Coronary artery (tissue), 2 donors: ENCODE measurements around the gene YES1.

Experiments
- DNase-seq: peaks from one replicate; pipeline ENCODE4 v3.0.0-alpha.2; 2017; ENCODE audit warnings: low spot score
- H3K27ac ChIP-seq, 2 donors: fragments of 200-600 bp; sonication (generic); one replicate each; pipeline ENCODE4 v1.5.1; 2016 to 2019
- H3K4me3 ChIP-seq: fragments of 200-600 bp; sonication (generic); 2 replicates; pipeline ENCODE4 v1.5.1; 2016; ENCODE audit warnings: mild to moderate bottlenecking, moderate library complexity
- CTCF ChIP-seq: fragments of 200-600 bp; sonication (generic); IDR thresholded peaks from one replicate; pipeline ENCODE4 v1.5.1; 2019; ENCODE audit warnings: antibody characterized with exemption

YES1 gene

GRCh38 chr18:703213-703967, 108.7 kb downstream of the YES1 start:
- H3K4me3 ChIP-seq = no peak overlapping the region
- H3K27ac ChIP-seq = no peak overlapping the region
- TF ChIP-seq CTCF = no peak
- DNase-seq = no peak

DNA sequence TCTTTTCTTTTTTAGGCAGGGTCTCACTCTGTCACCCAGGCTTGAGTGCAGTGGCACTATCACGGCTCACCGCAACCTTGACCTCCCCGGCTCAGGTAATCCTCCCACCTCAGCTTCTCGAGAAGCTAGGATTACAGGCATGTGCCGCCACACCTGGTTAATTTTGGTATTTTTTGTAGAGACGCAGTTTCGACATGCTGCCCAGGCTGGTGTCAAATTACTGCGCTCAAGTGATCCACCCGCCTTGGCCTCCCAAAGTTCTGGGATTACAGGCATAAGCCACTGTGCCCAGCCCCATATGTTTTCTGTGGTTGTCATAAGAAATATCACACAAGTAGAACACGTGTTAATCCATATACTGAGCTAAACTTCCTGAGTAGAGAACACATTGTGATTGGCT, 114.2 kb downstream of the YES1 start:
- H3K4me3 ChIP-seq = no peak overlapping the region
- no peak overlapping the region for H3K27ac ChIP-seq
- no peak for DNase-seq
- TF ChIP-seq CTCF = no peak

DNA sequence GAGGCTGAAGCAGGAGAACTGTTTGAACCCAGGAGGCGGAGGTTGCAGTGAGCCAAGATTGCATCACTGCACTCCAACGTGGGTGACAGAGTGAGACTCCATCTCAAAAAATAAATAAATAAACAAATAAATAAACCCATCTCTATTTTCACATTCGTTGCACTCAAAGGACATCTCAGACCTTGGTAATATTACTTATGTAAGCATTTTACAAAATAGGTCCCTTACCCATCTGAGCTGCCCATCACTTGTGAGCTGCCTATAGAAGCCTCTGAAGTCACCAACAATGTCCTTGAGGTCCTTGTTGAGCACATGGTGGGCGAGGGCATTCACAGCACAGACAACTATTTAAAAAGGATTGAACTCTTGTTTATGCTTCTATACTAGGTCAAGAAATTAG, 115.0 kb downstream of the YES1 start:
- DNase-seq = no peak
- Histone ChIP-seq H3K4me3 (no peak overlapping the region), H3K27ac (no peak overlapping the region)
- no peak for TF ChIP-seq CTCF

DNA sequence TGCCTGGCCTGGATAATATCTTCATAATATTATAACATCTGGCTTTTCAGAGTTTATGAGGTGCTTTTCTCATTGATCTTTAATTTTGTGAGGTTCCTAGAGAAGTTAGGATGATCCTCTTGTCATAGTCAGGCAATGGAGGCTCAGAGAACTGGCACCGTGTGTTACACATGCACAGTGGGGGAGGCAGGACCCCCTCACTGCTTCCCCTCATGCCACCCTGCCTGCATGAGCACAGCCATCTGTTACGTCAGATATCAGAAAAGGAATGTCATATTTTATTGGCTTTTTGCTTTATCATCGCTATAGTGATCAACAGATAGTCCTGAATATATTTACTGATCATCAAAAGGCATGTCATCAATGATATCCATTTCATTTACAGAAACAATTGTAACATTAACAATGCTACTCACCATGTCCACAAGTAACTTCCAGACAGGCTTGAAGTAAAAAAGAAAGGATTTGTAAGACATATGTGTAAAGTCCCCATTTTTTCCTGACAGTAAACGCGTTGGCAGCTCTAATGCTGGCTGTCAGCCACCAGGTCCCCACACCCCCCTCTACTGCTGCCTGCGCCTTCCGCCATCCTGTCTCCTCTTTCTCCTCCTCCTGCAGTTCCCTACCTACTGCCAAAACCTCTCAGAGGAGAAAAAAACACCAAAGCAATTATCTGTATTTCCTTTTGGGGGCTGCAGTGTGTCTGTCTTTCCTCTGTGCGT, 118.4 kb downstream of the YES1 start:
- Histone ChIP-seq H3K27ac (no peak overlapping the region), H3K4me3 (no peak overlapping the region)
- TF ChIP-seq CTCF = no peak
- no peak for DNase-seq

DNA sequence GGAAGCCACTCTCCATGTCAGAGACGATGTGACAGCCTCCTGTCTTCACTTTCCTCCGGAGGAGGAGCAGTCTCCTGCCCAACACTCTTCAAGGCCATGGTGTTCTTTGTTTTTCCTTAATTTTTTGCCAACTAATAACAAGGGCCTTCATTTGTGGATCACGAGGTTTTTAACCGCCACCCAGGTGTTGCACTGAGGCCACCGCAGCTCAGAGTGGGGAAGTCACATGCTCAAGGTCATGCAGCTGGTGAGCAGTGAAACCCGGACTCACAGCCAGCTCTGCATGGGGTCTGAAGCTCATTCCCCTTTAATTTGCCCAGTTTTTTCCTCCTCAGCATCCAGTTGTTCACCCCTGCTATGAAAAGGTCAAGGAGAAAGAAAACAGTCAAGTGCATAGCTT, 119.2 kb downstream of the YES1 start:
- Histone ChIP-seq H3K4me3 (no peak overlapping the region), H3K27ac (no peak overlapping the region)
- TF ChIP-seq CTCF = no peak
- no peak for DNase-seq

DNA sequence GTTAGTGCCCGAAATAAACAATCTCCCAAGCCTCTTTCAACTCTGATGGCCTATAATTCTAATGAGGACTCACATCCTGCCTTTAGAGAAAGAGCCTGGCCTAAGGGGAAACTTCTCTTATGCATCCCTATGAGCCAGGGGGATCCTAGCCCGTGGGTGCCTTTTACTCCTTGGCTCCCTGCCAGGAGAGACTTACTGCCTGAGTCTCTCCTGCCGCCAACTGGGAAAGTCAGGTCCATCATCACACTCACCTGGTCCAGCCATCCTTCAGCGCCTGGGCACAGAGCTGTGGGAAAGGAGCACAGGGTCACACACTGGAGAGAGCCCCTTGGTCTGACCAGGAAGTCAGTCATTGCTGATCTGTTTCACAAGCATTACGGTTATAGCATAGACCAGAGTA, 123.7 kb downstream of the YES1 start:
- no peak for TF ChIP-seq CTCF
- H3K27ac ChIP-seq = no peak overlapping the region
- no peak overlapping the region for H3K4me3 ChIP-seq
- no peak for DNase-seq
